HG03095 (cell line): Measurements from ENCODE around the gene MEX3D.
"Not testable (repeated sequence)": the region's sequence is repeated elsewhere in the genome, so short reads cannot be mapped to it uniquely, and the experiment has no call there.

ENCODE experiments used
- ATAC-seq: cut with Tn5 transposase; IDR thresholded peaks from one replicate; pipeline ENCODE4 v1.9.1; 2021; ENCODE audit warnings: moderate library complexity; ENCODE audit not compliant: unreplicated experiment

The MEX3D gene

GRCh38 chr19:1522061-1522460, 46.1 kb downstream of the MEX3D start:
- ATAC-seq, result no peak

- no peak for ATAC-seq
These were observed 46.5 kb downstream of the MEX3D start for GRCh38 chr19:1521636-1522035.

- ATAC-seq, result no peak
These were observed 47.8 kb downstream of the MEX3D start for GRCh38 chr19:1520203-1520780.

- not testable (repeated sequence) for ATAC-seq
These were observed 48.3 kb downstream of the MEX3D start for GRCh38 chr19:1519802-1520201.

GRCh38 chr19:1518471-1518870, 49.7 kb downstream of the MEX3D start:
- ATAC-seq, result no peak

- no peak for ATAC-seq
These were observed 51.8 kb downstream of the MEX3D start for GRCh38 chr19:1516395-1516753.

GRCh38 chr19:1514986-1515721, 53.0 kb downstream of the MEX3D start:
- ATAC-seq, result no peak

- ATAC-seq, result no peak
These were observed 53.8 kb downstream of the MEX3D start for GRCh38 chr19:1514295-1514661.

- no peak for ATAC-seq
These were observed 54.4 kb downstream of the MEX3D start for GRCh38 chr19:1513499-1514294.

- no peak for ATAC-seq
These were observed 55.2 kb downstream of the MEX3D start, which contains the start of gene ADAMTSL5 for GRCh38 chr19:1512671-1513498. TSS of gene ADAMTSL5 (minus strand) at chr19:1513019. CDS start at chr19:1510943, 2,076 bp downstream.

- ATAC-seq, result no peak
These were observed 56.5 kb downstream of the MEX3D start for GRCh38 chr19:1511318-1512317.

- no peak for ATAC-seq
These were observed 57.3 kb downstream of the MEX3D start for GRCh38 chr19:1510807-1511206.

GRCh38 chr19:1510442-1510806, 57.7 kb downstream of the MEX3D start:
- ATAC-seq, result no peak

GRCh38 chr19:1509602-1510441, 58.3 kb downstream of the MEX3D start:
- ATAC-seq, result no peak

- no peak for ATAC-seq
These were observed 59.6 kb downstream of the MEX3D start for GRCh38 chr19:1508507-1508856.

- ATAC-seq, result no peak
These were observed 60.2 kb downstream of the MEX3D start for GRCh38 chr19:1507763-1508506.

GRCh38 chr19:1507192-1507660, 60.9 kb downstream of the MEX3D start:
- no peak for ATAC-seq
